Measurements from ENCODE around the gene KCNIP2.

Gene KCNIP2

DNA sequence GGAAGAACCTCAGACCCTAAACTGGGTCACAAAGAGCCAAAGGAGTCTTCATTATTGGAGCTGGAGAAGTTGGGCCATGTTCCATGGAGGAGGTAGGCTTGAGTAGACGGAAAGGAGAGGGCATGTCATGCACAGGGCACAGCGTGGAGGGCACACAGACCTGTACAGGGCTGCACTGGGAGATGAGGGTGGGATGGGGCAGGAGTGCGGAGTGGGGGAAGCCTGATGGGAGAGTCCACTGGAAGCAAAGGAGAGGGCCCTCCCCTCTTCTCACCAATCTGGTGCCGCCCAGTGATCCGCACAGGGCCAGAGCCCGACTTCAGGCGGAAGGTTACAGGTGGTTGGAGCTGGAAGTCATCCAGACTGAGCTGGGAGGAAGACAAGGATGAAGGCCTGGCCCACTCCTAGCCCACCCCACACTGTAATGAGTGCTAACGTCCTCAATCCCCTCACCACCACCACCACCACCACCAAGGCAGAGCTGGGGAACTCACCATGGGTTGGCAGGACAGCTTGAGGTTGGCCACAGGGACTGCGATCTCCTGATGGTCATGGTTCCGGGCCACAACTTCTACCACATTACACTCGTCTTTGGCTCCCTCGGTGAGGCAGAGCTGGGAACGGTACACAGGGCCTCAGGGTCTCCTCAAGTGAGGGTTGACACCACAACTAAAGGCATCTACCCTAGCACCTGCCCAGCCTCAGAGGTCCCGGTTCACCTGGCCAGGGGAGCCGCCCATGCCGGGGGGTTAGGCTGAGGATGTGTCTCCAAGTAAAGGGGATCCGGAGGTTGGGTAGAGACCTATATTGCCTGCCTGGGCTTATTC is 61.4 kb downstream of the KCNIP2 start:
- no peak for DNase-seq

DNA sequence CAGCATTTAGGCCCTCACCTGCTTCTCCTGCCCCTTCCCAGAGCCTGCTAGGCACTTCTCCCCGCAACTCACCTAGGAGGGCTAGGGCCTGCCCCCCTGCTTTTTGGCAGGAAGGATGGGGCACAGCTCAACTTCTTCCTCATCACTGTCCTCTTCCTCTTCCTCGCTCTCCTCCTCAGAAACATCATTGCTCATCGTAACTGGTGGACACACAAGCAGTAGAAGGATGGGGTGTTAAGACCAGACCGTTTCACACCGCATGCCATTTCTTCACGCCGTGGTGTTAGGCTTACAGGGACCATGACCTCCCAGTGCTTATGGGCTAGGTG is 62.0 kb downstream of the KCNIP2 start:
- DNase-seq = no peak

DNA sequence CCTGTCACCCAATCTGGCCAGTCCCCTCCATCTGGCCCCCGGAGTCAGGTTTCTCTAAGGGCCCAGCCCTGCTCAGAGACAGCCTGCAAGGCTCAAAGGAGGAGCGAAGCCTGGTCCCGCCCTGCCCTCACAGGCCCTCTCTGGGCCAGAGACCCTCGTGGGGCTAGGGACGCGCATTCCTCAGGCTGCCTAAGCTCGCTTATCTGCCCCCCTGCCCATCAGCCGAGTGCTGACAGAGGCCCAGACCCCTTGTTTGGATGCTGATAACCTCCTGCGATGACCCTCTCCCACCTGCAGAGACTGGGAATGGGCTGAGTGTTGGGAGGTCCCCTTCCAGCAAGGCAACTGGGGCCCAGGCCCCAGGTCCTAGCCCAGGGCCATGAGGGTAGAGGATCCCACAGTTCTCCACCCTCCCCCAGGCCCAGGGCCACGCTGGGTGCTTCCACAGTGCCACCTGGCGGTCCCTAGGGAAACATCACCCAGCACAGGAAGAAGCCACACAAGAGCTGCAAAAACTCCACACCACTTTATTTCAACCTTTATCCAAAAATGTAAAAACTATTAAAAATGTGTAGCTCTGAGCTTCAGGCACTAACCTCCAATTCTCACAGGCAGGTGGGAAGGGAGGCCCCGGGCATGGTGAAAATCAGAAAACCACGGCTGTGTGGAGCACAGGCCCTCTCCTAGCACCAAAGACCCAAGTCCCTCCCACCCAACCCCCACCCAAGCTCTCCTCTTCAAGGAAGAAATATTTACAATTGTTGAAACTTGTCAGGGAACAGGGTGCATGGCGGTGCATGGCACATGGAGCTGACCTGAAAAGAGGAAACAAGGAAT is 62.6 kb downstream of the KCNIP2 start:
- DNase-seq = peak; percentile 57

DNA sequence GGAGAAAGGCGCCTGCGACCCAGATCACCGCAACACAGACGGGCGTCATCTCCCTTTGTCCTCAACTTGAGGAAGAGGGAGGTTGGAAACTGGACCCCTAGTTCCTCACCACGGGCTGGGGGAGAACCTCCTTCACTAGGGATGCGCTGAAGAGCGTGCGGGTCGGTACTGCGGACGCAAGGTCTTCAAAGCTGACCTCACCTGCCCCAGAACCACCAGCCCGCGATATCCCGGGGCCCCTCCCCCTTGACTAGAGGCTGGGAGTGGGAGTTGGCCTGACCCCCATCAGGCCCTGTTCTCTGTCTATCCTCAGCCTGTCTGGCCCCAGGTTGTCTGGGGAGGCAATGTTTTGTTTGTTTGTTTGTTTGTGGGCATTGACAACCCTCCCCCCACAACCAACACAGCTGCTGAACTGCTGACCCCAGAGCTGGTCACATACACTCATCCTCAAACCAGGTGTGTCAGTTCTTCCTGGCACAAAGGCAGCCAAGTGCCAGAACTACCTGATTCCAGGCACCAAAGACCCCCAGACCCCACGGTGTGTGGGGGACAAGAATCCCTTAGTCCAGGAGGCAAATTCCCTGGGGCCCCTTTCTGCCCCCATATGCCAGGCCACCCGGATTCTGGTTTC is 63.3 kb downstream of the KCNIP2 start:
- no peak for DNase-seq

DNA sequence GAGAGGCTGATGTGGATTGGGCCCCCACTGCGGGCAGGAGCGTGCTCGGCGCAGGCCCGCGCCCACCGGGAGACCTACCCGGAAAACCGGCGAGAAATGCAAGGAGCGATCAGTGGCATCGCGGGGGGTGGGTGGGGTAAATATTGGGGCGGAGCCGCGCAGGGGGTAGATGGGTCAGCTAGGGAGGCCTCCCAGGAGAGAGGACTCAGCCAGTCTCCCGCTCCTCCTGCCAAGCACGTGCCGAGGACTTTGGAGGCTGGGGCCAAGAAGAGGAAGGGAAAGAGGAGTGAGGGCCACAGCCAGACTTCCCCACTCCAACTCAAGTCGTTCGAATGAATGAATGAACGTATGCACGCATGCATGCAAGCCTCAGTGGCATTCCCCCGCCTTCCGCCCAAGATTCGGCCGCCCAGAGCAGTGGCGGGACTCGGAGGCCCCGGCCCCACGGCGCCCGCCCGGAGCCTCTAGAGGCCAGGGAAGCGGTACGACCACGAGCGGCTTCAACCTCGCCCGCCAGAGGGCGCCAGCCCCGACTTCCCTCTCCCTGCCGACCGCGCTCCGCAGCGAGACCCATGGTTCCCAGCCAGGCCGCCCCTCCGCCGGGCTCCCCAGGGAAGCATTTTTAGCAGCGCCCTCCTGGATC is 63.9 kb downstream of the KCNIP2 start:
- DNase-seq = peak; percentile 48

DNA sequence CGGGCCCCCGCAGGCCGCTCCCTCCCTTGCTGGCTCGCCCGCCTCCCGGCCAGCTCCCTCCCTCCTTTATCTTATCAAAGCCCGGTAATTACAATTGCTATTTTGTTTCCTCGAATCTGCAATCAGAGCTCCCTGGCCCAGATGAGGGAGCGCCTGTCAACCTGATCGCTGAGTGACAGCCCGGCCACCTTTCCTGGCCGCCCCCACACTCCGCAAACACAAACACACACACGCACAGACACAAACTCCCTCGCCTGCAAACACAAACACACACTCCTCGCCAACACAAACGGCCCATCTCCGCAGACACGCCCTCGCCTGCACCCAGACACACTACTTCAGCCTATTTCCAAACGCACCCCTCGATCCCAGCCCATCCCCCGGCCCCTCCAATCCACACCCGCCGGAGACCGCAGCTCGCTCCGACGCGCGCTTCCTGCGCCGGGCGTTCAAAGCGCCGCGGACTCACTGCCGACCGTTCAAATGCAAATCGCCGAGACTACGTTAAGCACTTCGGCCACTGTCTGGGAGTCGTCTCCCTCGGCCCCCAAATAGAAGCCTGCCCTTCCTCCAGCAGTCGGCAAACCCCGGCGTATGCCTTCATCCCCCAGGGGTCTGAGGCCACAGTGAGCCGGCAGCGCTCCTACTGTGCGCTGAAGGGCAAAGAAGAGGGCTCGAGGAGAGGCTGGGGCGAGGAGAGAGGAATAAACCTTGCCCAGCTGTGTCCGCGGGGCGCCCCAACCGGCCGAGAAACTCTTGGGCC is 64.6 kb downstream of the KCNIP2 start:
- peak; percentile 7 for DNase-seq

DNA sequence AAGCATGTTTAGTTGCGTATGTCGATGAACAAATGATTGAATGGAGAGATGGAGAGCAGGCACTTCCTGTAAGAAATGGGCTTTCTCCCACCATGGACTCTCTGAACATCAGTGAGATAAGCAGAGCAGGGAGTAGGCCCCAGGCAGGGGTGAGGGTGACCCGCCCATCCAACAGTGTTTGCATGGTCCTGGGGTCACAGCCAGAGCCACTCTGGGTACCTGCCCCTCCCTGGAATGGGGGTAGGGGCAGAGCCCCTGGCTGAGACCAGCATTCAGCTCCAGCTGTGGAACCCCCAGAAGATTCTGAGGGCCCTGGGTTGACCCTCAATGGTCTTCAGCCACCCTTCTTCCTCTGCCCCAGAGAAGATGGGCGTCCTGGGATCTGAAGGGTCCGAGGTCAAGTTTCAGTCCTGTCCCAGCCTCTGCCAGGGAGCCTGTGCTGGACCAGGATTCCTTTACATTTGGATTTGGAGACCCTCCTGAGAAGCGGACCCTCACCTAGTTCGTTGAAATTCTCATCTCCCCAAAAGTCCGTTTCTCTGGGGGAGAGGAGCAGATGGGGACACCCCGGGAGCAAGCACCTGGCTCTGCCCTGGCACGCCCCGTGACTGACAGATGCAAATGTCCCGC is 65.3 kb downstream of the KCNIP2 start:
- DNase-seq = no peak

DNA sequence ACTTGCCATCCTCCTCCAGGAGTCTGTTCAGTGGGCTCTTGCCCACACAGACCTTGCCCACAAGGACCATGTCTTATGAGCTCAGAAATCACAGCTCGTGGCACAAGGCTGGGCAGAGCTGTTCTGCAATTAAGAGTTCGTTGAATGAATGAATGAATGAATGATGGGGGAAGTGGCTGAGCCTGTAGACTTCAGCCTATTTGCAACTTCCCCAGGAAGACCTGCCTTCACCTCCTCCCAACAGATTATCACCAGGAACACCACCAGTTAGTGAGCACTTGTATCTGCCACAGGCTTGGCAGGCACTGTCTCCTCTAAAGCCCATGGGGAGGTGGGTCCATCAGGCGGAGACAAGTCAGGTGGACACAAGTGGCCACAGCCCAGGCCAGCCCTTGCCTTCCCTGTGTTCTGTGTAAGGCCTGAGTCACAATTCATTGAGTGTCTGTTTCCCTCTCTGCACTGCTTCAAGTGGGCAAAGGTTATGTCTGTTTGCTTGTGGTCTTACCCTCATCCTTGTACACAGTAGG is 65.9 kb downstream of the KCNIP2 start:
- no peak for DNase-seq

DNA sequence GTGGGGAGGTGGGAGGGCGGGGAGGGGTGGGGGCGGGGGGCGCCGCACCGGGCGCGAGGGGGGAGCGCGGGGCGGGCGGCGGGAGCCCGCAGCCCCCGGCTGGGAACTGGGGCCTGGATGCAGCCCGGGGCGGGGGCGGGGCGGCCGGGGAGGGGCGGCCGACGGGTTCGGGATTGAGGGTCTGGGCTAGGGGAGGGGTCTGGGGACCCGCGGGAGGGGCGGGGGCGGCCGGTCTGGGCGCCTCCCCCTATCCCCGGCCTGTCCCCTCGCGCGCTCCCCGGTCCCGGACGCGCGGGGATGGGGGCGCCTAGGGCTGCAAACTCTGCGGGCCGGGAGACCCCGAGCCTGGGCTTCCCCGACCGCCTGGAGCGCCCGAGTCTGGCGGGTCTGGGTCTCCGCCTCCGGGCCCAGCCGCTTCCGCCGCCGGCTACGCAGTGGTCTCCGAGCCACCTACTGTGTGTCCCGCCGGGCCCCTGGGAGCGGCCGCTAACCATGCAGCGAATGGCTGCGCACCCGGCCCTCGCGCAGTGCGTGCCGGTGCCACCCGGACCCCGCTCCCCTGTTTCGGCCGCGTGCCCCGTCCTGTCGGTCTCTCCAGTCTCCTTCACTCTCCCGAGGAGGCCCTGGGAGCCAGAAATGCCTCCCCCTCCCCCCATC is 67.3 kb downstream of the KCNIP2 start:
- no peak for DNase-seq

All from NCI-H1436 (cell line).